PFSK-1 (cell line): ENCODE results near the gene TAF4.

Source experiments
- FOXP2 ChIP-seq: optimal IDR thresholded peaks from 2 replicates; pipeline ENCODE3; 2011; ENCODE audit warnings: borderline replicate concordance, control low read depth, inconsistent platforms; ENCODE audit not compliant: insufficient read depth; ENCODE audit errors: extremely low read length, extremely low read depth
- POLR2AphosphoS5 ChIP-seq: IDR thresholded peaks from 2 replicates; pipeline ENCODE4 v1.6.1; 2012; ENCODE audit warnings: low read depth, mild to moderate bottlenecking, control low read depth, low read length, moderate library complexity
- SIN3A ChIP-seq: IDR thresholded peaks from 2 replicates; pipeline ENCODE4 v1.6.1; 2012; ENCODE audit warnings: mild to moderate bottlenecking, low read length, moderate library complexity, borderline replicate concordance; ENCODE audit not compliant: insufficient read depth
- TAF1 ChIP-seq: IDR thresholded peaks from 2 replicates; pipeline ENCODE4 v1.6.1; 2012; ENCODE audit warnings: low read length, control low read depth, borderline replicate concordance; ENCODE audit not compliant: insufficient read depth
- TF ChIP-seq, protein P1 (sequence below), 2 experiments: IDR thresholded peaks; 2 replicates each; pipeline versions ENCODE4 v1.6.1 to v1.8.0; 2011 to 2012; ENCODE audit warnings: low read depth in 2 of 2, low read length in 2 of 2, control low read depth in 1 of 2, inconsistent platforms in 1 of 2, mild to moderate bottlenecking in 1 of 2, moderate library complexity in 1 of 2; ENCODE audit not compliant: insufficient read depth in 1 of 2

TAF4 gene

DNA sequence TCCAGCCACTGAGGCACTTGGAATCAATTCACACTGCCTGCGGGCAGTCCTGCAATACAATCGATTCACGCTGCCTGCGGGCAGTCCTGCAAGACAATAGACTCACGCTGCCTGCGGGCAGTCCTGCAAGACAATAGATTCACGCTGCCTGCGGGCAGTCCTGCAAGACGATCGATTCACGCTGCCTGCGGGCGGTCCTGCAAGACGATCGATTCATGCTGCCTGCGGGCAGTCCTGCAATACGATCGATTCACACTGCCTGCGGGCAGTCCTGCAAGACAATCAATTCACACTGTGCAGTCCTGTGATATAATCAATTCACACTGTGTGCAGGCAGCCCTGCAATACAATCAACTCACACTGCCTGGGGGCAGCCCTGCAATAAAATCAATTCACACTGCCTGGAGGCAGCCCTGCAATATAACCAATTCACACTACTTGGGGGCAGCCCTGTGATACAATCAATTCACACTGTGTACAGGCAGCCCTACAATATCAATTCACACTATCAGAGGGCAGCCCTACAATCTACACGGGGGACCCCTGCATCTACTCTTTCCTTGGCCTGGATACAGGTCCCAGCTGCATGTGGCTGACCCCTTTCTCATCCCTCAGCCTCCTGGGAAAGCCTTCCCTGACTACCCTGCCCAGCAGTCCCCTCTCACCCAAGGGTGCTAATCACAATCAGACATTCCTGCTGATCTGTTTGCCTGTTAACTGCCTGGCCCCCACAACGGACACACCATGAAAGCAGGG, 10.4 kb downstream of the TAF4 start:
- TF ChIP-seq FOXP2 (no peak), TAF1 (no peak), SIN3A (no peak), POLR2AphosphoS5 (no peak)
- TF ChIP-seq, protein P1, sequence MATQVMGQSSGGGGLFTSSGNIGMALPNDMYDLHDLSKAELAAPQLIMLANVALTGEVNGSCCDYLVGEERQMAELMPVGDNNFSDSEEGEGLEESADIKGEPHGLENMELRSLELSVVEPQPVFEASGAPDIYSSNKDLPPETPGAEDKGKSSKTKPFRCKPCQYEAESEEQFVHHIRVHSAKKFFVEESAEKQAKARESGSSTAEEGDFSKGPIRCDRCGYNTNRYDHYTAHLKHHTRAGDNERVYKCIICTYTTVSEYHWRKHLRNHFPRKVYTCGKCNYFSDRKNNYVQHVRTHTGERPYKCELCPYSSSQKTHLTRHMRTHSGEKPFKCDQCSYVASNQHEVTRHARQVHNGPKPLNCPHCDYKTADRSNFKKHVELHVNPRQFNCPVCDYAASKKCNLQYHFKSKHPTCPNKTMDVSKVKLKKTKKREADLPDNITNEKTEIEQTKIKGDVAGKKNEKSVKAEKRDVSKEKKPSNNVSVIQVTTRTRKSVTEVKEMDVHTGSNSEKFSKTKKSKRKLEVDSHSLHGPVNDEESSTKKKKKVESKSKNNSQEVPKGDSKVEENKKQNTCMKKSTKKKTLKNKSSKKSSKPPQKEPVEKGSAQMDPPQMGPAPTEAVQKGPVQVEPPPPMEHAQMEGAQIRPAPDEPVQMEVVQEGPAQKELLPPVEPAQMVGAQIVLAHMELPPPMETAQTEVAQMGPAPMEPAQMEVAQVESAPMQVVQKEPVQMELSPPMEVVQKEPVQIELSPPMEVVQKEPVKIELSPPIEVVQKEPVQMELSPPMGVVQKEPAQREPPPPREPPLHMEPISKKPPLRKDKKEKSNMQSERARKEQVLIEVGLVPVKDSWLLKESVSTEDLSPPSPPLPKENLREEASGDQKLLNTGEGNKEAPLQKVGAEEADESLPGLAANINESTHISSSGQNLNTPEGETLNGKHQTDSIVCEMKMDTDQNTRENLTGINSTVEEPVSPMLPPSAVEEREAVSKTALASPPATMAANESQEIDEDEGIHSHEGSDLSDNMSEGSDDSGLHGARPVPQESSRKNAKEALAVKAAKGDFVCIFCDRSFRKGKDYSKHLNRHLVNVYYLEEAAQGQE (IDR thresholded peaks at IDR 0.05; ENCODE audit: insufficient read depth in 1 of 2, low read depth in 2 of 2, low read length in 2 of 2) = no peak

DNA sequence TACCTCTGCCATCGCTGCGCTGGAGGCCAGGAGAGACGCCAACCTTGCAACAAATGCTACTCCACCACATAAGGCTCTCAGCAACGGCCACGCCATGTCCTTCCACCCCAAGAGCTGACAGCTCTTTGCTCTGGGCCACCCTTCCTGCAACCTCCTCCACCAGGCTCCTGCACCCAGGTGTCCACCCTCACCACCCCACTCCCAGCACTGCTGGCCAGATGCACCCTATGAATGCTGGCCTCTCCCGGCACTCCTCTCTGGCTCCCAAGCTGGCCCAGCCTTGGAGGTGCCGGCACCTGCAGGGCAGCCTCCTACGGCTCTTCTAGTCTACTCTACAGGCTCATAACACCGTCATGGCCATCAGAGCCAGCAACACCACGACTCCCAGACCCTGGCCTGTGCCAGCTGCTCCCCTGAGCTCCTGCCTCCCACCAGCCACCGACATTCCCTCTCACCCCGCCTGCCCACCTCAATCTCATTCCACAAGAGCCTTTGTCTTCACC, 11.2 kb downstream of the TAF4 start:
- TF ChIP-seq SIN3A = no peak
- TF ChIP-seq POLR2AphosphoS5 = no peak
- TF ChIP-seq, protein P1 (IDR thresholded peaks at IDR 0.05; ENCODE audit: insufficient read depth in 1 of 2, low read depth in 2 of 2, low read length in 2 of 2) = no peak
- no peak for TF ChIP-seq TAF1
- TF ChIP-seq FOXP2 = no peak

GRCh38 chr20:62053465-62054196, 12.1 kb downstream of the TAF4 start:
- TF ChIP-seq POLR2AphosphoS5 (no peak), FOXP2 (no peak), SIN3A (no peak), TAF1 (no peak)
- TF ChIP-seq, protein P1 (IDR thresholded peaks at IDR 0.05; ENCODE audit: insufficient read depth in 1 of 2, low read depth in 2 of 2, low read length in 2 of 2) = no peak

DNA sequence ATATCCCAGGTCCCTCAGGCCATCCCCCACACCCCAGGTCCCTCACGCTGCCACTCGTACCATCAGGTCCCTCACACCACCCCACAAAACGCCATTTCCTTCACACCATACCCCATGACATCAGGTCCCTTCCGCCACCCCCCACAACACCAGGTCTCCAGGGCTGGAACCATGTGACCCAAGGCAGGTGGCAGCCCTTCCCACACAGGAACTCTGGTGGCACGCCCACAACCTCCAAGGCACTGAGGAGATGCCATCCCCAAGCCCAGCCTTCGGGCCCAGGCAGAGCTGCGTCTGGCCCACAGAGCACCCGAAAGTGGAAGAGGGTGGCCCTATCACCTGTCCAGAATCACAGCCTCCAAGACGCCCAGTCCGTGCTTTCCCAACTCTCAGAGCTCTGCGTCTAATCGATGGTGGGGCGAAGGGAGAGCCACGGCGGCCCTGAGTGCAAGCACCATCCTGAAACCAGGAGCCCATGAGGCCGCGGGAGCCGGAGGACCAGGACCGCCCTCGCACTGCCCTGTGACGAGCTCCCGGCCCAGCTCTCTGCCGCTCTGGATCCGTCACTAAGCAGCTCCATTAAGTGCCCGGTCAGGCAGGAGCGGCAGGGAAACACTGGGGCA, 12.7 kb downstream of the TAF4 start:
- TF ChIP-seq POLR2AphosphoS5 (no peak), SIN3A (no peak), TAF1 (no peak), FOXP2 (no peak)
- TF ChIP-seq, protein P1 (IDR thresholded peaks at IDR 0.05; ENCODE audit: insufficient read depth in 1 of 2, low read depth in 2 of 2, low read length in 2 of 2) = no peak
